ENCODE data around the gene LYPD6B.

The LYPD6B gene

DNA sequence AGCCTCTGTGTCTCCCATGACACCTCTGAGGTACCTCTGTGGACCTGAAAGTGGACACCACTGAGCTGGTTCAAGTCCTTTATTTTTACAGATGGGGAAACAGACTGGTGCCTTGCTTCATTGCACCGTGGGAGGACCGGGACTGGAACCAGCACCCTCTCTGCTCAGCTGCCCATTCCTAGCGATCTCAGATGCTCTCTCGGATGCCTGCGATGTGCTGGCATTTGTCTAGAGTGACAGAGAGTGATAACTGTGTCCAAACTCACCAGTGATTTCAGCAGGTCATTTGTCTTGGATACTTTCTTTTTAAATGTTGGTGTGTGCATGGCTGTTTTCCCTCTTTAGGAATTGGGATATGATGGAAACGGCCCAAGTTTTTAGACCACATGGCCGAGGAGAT is 30.1 kb upstream of the LYPD6B start:
- ATAC-seq (ENCODE audit: low read depth) (no peak), DNase-seq (ENCODE audit: low spot score) (no peak)
- H3K27ac ChIP-seq (ENCODE audit: poor library complexity, severe bottlenecking), result no peak overlapping the region
- H3K4me1 ChIP-seq (ENCODE audit: insufficient read depth, poor library complexity, severe bottlenecking), result peaks cover 4% of the 10 kb centered on the region
- no peaks in the 10 kb centered on the region for H3K9me3 ChIP-seq (ENCODE audit: severe bottlenecking)
- no peak for TF ChIP-seq CTCF (IDR thresholded peaks at IDR 0.05; ENCODE audit: poor library complexity, severe bottlenecking)
- no peaks in the 10 kb centered on the region for H3K27me3 ChIP-seq (ENCODE audit: insufficient read depth, poor library complexity, severe bottlenecking)
- H3K36me3 ChIP-seq (ENCODE audit: low read depth), result no peaks in the 10 kb centered on the region
- no peak overlapping the region for H3K4me3 ChIP-seq (ENCODE audit: severe bottlenecking)

DNA sequence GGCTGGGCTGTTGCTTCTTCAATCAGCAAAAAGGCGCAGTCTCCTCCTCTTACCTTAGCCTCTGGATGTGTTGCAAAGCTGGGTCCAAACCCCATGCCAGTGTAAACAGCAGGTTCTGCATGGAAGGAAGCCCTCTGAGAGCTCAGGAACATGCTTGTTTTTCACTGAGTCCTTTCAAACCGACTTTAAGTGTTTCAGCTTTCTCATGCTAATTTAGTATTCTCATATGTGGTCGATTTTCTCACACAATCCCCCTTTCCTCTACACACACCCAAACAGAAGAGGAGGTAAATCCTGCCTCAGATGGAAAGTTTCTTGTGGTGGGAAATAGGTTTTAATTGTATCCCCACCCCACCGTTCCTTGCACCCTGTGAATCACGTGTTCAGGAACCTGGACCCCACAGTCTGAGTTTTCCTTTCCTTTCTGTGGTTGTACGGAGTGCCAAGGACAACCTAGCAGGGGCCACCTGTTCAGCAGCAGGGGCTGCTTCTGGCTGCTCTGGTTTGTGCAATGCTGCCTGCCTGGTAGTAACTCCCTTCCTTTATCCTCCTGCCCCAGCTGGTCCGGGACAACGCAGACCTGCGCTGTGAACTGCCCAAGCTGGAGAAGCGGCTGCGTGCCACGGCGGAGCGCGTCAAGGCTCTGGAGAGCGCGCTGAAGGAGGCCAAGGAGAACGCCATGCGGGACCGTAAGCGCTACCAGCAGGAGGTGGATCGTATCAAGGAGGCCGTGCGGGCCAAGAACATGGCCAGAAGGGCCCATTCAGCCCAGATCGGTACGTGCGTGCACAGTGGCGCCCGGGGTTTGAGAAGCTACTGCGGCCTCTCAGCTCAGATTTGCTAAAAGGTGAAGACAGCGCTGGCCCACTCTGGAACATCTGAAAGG is 28.7 kb upstream of the LYPD6B start:
- Histone ChIP-seq H3K4me3 (ENCODE audit: severe bottlenecking) (no peak overlapping the region), H3K27me3 (ENCODE audit: insufficient read depth, poor library complexity, severe bottlenecking) (no peaks in the 10 kb centered on the region), H3K4me1 (ENCODE audit: insufficient read depth, poor library complexity, severe bottlenecking) (peaks cover 4% of the 10 kb centered on the region), H3K27ac (ENCODE audit: poor library complexity, severe bottlenecking) (no peak overlapping the region), H3K36me3 (ENCODE audit: low read depth) (no peaks in the 10 kb centered on the region), H3K9me3 (ENCODE audit: severe bottlenecking) (no peaks in the 10 kb centered on the region)
- ATAC-seq (ENCODE audit: low read depth) (no peak), DNase-seq (ENCODE audit: low spot score) (no peak)
- no peak for TF ChIP-seq CTCF (IDR thresholded peaks at IDR 0.05; ENCODE audit: poor library complexity, severe bottlenecking)

GRCh38 chr2:149012545-149012944 is 26.0 kb upstream of the LYPD6B start:
- Histone ChIP-seq H3K4me1 (ENCODE audit: insufficient read depth, poor library complexity, severe bottlenecking) (no peaks in the 10 kb centered on the region), H3K36me3 (ENCODE audit: low read depth) (no peaks in the 10 kb centered on the region), H3K27ac (ENCODE audit: poor library complexity, severe bottlenecking) (no peak overlapping the region), H3K27me3 (ENCODE audit: insufficient read depth, poor library complexity, severe bottlenecking) (no peaks in the 10 kb centered on the region), H3K9me3 (ENCODE audit: severe bottlenecking) (no peaks in the 10 kb centered on the region), H3K4me3 (ENCODE audit: severe bottlenecking) (no peak overlapping the region)
- no peak for TF ChIP-seq CTCF (IDR thresholded peaks at IDR 0.05; ENCODE audit: poor library complexity, severe bottlenecking)
- ATAC-seq (ENCODE audit: low read depth) (no peak), DNase-seq (ENCODE audit: low spot score) (no peak)

DNA sequence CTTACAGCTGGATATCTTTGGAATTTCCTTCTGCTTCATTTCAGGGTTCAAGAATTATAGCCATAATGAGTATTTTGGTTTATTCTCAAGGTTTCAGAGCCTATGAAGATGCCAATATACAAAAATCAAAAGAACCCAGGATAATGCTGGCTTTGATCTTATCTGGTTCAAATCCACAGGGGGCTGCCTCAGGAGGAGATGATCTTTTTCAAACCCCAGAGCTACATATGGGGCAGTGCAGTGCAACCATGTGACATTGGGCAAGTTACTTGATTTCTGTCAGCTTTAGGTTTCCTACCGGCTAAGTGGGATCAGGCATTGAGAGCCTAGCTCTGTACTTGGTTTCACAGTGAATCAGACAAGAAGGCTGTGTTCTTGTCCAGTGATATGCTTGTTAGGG is 23.0 kb upstream of the LYPD6B start:
- ATAC-seq (ENCODE audit: low read depth) (no peak), DNase-seq (ENCODE audit: low spot score) (no peak)
- H3K27ac ChIP-seq (ENCODE audit: poor library complexity, severe bottlenecking), result no peak overlapping the region
- H3K36me3 ChIP-seq (ENCODE audit: low read depth), result no peaks in the 10 kb centered on the region
- H3K9me3 ChIP-seq (ENCODE audit: severe bottlenecking), result no peaks in the 10 kb centered on the region
- H3K4me1 ChIP-seq (ENCODE audit: insufficient read depth, poor library complexity, severe bottlenecking), result peaks cover 10% of the 10 kb centered on the region
- no peak overlapping the region for H3K4me3 ChIP-seq (ENCODE audit: severe bottlenecking)
- TF ChIP-seq CTCF (IDR thresholded peaks at IDR 0.05; ENCODE audit: poor library complexity, severe bottlenecking), result no peak
- no peaks in the 10 kb centered on the region for H3K27me3 ChIP-seq (ENCODE audit: insufficient read depth, poor library complexity, severe bottlenecking)

DNA sequence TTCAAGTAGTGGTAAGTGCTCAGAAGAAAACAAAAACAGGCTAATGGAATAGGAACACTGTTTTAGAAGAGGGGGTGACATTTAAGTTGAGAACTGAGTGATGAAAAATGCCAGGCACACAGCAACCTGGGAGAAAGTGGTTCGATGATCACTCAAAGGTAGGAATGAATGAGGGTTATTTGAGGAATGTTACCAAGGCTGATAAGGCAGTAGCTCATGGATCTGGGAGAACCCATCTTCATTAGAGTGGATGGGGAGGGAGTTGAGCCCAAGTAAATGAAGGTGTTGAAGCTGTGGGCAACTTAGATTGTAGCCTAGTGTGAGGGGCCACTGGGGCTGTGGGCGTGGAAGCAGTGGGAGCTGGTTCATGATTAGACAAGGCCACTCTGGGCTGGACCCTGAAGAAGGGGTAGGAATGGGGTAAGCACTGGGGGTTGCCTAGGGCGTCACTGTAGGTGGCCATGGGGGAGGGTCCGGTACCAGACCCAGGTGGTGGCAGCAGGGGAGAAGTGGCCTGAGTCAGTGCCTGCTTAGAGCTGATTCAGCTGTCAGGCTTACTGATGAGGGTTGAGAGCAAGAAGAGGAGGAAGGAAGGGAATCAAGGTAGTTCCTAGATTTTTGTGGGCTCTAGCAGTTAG is 22.5 kb upstream of the LYPD6B start:
- Histone ChIP-seq H3K27ac (ENCODE audit: poor library complexity, severe bottlenecking) (no peak overlapping the region), H3K4me3 (ENCODE audit: severe bottlenecking) (no peak overlapping the region), H3K4me1 (ENCODE audit: insufficient read depth, poor library complexity, severe bottlenecking) (peaks cover 13% of the 10 kb centered on the region), H3K27me3 (ENCODE audit: insufficient read depth, poor library complexity, severe bottlenecking) (no peaks in the 10 kb centered on the region), H3K36me3 (ENCODE audit: low read depth) (no peaks in the 10 kb centered on the region), H3K9me3 (ENCODE audit: severe bottlenecking) (no peaks in the 10 kb centered on the region)
- DNase-seq (ENCODE audit: low spot score) (no peak), ATAC-seq (ENCODE audit: low read depth) (no peak)
- no peak for TF ChIP-seq CTCF (IDR thresholded peaks at IDR 0.05; ENCODE audit: poor library complexity, severe bottlenecking)
